GM18951 (cell line): ENCODE data around the gene CMIP.

Experiments used
- POLR2A ChIP-seq: IDR thresholded peaks from 4 replicates; pipeline ENCODE4 v1.6.1; 2011; ENCODE audit warnings: mild to moderate bottlenecking; ENCODE audit not compliant: insufficient read length, insufficient read depth; ENCODE audit errors: extremely low read depth
- in situ Hi-C: fragments of 300-500 bp; cut with MboI; formaldehyde crosslinking; loops from one replicate; pipeline ENCODE4 v1.12.0; 2022; ENCODE audit warnings: low sequenced_read_pairs, mixed read lengths, inconsistent platforms; ENCODE audit not compliant: unreplicated experiment

CMIP gene

GRCh38 chr16:81539759-81540472 lies 95.3 kb downstream of the CMIP start:
- no peak for TF ChIP-seq POLR2A
- in situ Hi-C loops = no loop called here

DNA sequence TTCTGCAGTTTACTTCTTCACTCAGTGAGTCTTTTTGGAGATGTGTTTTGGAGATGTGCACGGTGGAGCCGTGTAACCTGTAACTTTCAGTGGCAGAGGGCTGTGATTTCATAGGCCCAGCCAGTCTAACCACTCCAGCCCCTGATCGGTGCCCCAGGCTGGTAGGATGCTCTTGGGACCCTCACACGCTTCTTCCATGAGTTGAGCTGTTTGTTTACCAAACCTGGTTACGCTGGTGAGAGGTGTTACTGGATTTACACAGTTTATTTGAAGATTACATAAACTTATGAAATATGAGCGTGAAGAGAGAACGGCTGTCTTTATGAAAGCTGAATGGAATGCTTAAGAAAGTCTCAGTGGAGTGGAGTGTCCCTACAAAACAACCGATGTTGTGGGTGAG lies 96.7 kb downstream of the CMIP start:
- in situ Hi-C loops = no loop called here
- no peak for TF ChIP-seq POLR2A

GRCh38 chr16:81542609-81543570 lies 98.3 kb downstream of the CMIP start:
- in situ Hi-C loops = no loop called here
- TF ChIP-seq POLR2A = no peak

DNA sequence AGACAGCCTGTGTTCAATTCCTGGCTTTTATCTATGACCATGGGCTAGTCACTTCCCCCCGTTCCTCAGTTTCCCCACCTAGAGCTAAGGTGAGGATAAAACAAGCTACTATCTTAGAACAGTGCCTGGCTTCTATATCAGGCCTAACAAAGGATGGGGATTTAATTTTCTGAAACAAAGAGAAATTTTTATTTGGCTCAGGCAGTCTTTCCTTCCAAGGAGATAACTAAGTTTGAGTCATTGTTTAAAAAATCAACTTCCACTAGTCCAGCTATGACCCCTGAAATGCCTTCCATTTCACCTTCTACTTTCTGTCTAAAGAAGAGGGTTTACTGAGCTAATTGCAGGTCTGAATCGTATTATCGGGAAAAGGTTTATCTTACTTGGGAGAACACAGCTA lies 99.0 kb downstream of the CMIP start:
- in situ Hi-C loops = no loop called here
- no peak for TF ChIP-seq POLR2A

DNA sequence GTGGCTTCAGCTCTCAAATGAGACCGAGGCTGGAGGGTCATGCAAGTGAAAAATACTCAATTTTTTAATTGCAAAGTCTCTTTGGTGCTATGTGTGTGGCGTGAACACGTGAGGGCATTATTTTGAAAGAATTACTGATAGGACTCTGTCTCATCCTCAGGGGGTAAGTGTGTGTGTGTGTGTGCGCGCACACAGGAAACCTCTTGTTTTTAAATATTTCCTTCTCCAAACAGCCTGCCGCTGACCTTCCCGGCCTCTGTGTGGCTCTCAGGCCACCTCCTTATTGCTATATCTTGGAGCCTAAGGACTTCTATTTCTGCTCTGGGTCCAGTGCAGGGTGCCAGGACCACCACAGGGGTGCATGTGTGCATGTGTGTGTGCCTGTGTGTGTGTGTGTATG lies 99.7 kb downstream of the CMIP start:
- in situ Hi-C loops = no loop called here
- no peak for TF ChIP-seq POLR2A

DNA sequence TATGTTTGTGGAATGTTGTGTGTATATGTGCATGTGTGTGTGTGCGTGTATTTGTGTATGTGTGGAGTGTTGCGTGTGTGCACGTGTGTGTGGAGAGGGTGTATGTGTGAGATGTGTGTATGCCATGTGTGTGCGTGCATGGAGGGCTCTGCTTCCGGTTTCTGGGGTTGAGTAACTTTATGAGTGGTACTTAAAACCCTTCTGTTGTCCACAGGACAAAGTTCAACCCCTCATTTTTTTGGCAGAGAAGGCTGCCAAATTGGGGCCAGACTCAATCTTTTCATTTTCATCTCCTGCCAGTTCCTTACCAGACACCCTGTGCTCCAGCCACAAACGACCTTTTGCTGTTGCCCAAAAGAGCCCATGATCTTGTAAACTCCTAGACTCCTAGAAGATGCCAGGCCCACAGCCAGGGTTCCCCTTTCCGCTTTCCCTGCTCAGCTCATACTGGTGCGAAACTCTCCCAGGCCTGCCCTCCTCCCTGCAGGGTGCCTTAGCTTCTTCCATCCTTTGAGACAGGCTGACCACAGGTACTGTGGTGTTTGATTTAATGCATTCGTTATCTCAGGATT lies 100.2 kb downstream of the CMIP start:
- no peak for TF ChIP-seq POLR2A
- in situ Hi-C loops = no loop called here

DNA sequence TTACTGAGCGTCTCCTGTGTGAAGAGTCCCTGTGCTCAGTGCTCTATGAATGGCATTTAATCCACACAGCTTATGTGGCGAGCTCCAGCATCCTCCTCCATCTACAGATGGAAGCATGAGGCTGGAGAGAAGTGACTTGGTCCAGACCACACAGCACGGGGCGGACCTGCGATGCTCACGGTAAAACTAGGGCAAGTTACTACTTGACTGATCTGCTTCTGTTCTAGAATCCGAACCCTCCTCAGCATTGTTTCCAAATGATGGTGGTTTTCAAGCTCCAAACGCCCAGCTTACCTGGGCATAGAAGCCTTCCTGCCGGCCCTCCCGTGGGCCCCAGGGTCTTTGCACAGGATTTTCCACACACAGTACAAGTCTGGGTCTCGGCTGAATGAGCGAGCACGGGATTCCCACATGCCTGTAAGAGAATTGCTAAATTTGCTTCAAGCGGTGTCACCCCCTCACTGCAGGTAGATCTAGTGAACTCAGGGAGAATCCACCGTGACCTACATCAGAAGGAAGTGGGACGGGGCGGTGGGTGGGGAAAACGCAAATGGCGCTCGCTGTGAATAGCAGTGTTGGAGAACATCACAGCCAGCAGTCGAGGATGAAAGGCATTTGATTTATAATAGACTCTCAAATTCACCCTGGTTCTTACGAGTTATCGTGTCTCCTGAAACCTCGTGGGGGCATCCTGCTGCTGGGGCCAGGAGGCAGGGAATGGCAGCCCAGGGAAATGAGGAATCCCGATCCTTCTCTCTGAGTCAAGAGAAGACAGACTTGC lies 101.1 kb downstream of the CMIP start:
- in situ Hi-C loops = no loop called here
- TF ChIP-seq POLR2A = no peak

DNA sequence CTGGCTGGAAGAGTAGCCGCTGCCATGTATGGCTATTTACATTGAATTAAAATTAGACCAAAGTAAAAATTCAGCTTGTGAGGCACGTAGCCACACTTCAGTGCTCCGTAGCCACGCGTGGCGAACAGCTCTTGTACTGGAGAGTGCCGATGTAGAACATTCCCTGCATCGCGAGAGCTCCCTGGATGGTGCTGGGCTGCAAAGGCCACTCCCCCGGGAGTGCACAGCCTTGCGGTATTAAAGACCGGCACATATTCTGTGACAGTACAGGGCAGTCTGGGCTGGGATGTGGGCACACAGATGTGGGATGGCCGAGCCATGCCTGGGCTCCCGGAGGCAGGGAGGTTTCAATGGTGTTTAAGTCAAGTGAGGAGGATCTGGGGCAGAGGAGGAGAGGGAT lies 102.2 kb downstream of the CMIP start:
- in situ Hi-C loops = no loop called here
- no peak for TF ChIP-seq POLR2A

- in situ Hi-C loops = no loop called here
These were observed 102.8 kb downstream of the CMIP start for GRCh38 chr16:81547194-81547938.

DNA sequence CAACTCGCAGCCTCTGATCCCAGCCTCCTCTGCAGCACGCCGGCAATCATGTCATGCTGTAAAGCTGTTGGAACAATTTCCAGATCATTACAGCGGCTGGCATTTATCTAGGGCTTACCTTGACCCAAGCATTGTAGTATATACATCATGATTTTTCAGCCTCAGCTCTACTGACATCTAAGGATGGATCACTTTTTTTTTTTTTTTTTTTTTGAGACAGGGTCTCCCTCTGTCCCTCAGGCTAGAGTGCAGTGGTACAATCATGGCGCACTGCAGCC lies 103.3 kb downstream of the CMIP start:
- no peak for TF ChIP-seq POLR2A
- in situ Hi-C loops = no loop called here

More at GRCh38 chr16:81547194-81547938, 102.8 kb downstream of the CMIP start:
- no peak for TF ChIP-seq POLR2A

DNA sequence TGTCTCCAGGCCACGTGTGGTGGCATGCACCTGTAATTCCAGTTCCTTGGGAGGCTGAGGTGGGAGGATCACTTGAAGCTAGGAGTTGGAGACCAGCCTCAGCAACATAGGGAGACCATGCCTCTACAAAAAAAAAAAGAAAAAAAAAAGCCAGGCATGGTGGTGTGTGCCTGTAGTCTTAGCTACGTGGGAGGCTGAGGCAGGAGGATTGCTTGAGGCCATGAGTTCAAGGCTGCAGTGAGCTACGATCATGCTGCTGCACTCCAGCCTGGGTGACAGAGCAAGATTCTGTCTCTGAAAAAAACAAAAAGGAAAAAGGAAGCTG lies 103.9 kb downstream of the CMIP start:
- TF ChIP-seq POLR2A = no peak
- in situ Hi-C loops = no loop called here

DNA sequence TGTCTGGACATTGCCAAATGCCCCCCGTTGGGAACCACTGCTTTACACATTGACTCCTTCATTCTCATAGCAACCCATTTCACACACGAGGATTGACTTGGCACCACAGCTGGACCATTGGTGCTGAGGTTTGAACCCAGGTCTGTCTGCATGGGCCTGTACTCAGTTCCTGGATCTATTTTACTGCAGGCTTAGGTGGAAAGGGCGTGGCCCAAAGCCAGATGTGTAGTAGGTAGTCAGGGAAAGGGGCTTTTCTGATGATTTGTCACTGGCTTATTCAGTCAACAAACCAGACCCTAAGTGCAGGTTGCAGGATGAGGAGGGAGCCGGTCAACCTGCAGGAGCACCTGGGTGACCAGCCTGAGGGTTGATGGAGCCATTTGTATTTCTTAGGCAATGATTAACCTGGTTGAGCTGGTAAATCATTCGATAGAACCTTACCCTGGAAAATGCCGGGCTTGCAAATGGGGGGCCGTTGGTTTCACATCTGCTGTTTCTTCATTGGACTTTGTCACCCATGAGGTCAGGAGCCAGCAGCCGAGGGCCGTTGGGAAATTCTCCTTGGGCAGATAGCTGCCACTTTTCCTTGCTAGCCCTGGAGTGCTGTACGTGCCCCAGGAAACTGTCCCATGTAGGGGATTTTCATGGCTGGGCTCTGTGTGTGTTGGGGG lies 104.4 kb downstream of the CMIP start:
- no peak for TF ChIP-seq POLR2A
- in situ Hi-C loops = no loop called here
